Ovary (tissue), 9 donors: Measurements from ENCODE around the gene SEMA6B. TPM values are rescaled to one million over a fixed set of nuclear protein-coding genes. Genes with fewer than 3 reads are reported as not detected.
A peak's percentile ranks its signal among the peaks of the same experiment; 100 is the strongest.

ENCODE experiments used
- DNase-seq, 5 donors: peaks; one replicate each; pipeline ENCODE4 v3.0.0-alpha.2; 2019 to 2020
- H3K27ac ChIP-seq, 2 donors: fragments of 200-600 bp; one replicate each; pipeline versions ENCODE4 v1.5.1 to v1.8.0; 2019 to 2022
- H3K27me3 ChIP-seq: fragments of 200-600 bp; one replicate; pipeline ENCODE4 v1.8.0; 2022
- H3K36me3 ChIP-seq: fragments of 200-600 bp; sonication (generic); one replicate; pipeline ENCODE4 v1.5.1; 2019
- H3K4me1 ChIP-seq: one replicate; pipeline ENCODE4 v1.8.1; 2013; ENCODE audit warnings: mild to moderate bottlenecking, moderate library complexity; ENCODE audit not compliant: insufficient read depth
- H3K4me3 ChIP-seq: fragments of 200-600 bp; sonication (generic); one replicate; pipeline ENCODE4 v1.5.1; 2017
- H3K9me3 ChIP-seq, 2 donors: fragments of 200-600 bp in 1 of 2; sonication (generic) in 1 of 2; one replicate each; pipeline versions ENCODE4 v1.5.1 to v1.8.1; 2013 to 2019; ENCODE audit warnings: mild to moderate bottlenecking in 1 of 2, moderate library complexity in 1 of 2
- CTCF ChIP-seq, 3 donors: fragments of 450-650 bp in 2 of 3; fragments of 200-600 bp in 1 of 3; IDR thresholded peaks; one replicate each; pipeline versions ENCODE4 v1.5.1 to v1.8.0; 2016 to 2022; ENCODE audit warnings: antibody characterized with exemption in 3 of 3, mild to moderate bottlenecking in 1 of 3
- EP300 ChIP-seq: sonication (generic); formaldehyde crosslinking; IDR thresholded peaks from one replicate; pipeline ENCODE4 v1.6.1; 2017; ENCODE audit warnings: antibody characterized with exemption
- POLR2A ChIP-seq: fragments of 450-650 bp; IDR thresholded peaks from one replicate; pipeline ENCODE4 v1.6.1; 2017; ENCODE audit warnings: antibody characterized with exemption, mild to moderate bottlenecking, moderate library complexity
- WGBS, 3 donors: extraction: QIAGEN DNeasy Blood & Tissue Kit in 1 of 3; methylation state at CpG; one replicate each; pipeline versions ENCODE4 v1.1.5 to v1.1.7; 2013 to 2017; 5-methylcytosine and 5-hydroxymethylcytosine counted together
- intact Hi-C, 4 donors: fragments of 100-400 bp; cut with DNase I; formaldehyde crosslinking; loops; one replicate each; pipeline versions ENCODE4 v1.11.0 to v1.15.1; 2022 to 2023
- polyA plus RNA-seq, 2 donors: library from polyadenylated mRNA; stranded (reverse); fragments of 200-250 nt in 1 of 2; fragments of 350-450 nt in 1 of 2; fragmentation: Illumina TruSeq in 1 of 2; extraction: RNeasy Lipid Tissue Mini Kit (QIAGEN cat#74804) in 1 of 2; gene quantifications; one replicate each; pipeline ENCODE4 v1.2.3, GENCODE V29; 2013 to 2014
- total RNA-seq, 7 donors: library from RNA; depleted of rRNA in 2 of 7; stranded (reverse); fragments of >200 nt in 2 of 7; fragmentation: NEBNext Ultra II Directional in 3 of 7; extraction: Animal tissue kit (Norgen Biotek cat#: 25700) in 3 of 7; gene quantifications; one replicate each; pipeline versions ENCODE4 v1.1.0 to v1.2.4, GENCODE V29; 2016 to 2023
- donor health status: DM: no; HTN: no; CAD: no; lungs with moderate emphysema.
- donor health status: DM: no; HTN: no; CAD: no.
- donor health status: Bipolar disorder and iron deficiency.
- donor health status: DM: yes; HTN: yes; CAD: no.
- donor health status: DM: no; HTN: no; CAD: no.
- donor health status: DM: yes; HTN: yes; CAD: no.

Gene SEMA6B
- total and polyA plus RNA-seq, 9 donors = 0.77 to 9.7 (median 5.5) TPM

DNA sequence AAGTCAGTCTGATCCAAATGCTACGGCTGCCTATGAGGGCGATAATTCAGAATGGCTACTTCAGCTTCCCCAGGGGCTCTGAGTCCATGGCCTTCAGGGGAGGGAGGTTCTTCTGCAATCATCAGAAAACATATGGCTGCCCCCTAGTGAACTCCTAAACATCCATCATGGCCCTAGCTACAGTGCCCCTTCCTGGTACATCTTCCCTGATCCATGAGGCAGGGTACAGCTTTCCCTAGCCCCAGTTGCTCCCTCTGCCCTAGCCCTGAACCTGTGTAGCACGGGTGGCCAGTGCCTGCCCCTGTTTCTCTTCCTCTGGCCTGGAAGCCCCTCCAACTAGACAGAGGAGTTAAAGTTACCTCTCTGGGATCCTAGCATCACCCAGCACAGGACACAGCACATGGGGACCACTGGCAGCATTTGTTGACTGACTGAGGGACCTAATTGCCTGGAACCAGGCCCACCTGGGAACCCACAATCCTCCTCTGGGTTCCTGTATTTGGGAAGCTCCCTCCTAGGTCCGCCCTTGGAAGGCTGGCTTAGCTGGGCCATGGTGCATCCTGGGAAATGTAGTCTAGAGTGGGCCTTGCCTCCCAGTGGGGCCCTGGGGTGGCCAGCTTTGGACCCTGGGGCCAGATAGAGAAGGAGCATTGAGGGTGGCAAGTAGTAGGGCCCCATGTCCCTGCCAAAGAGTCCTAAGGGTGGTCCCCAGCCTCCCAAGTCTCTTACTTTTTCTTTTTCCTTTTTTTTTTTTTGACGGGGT, 17.7 kb upstream of the SEMA6B start:
- Histone ChIP-seq H3K4me1 (peaks cover 5% of the 10 kb centered on the region), H3K9me3 (no peaks in the 10 kb centered on the region), H3K4me3 (no peak overlapping the region), H3K36me3 (no peaks in the 10 kb centered on the region), H3K27ac (no peak overlapping the region), H3K27me3 (no peaks in the 10 kb centered on the region)
- 71 to 80% (median 79%) methylated on average over 4 to 5 of the region's 5 CpGs for WGBS, 3 donors
- no peak for DNase-seq
- intact Hi-C loops = loop anchor here in 2 of 4 donors (5.0 to 10.0 kb wide), 2 partner anchors 55 to 208 kb away; no protein-coding TSS in a partner anchor
- TF ChIP-seq EP300 = no peak
- no peak for TF ChIP-seq CTCF (IDR thresholded peaks at IDR 0.05)
- no peak for TF ChIP-seq POLR2A

GRCh38 chr19:4576016-4576933, 16.8 kb upstream of the SEMA6B start:
- 43 to 52% (median 50%) methylated on average over 17 of the region's 17 CpGs for WGBS, 3 donors
- Histone ChIP-seq H3K4me1 (peaks cover 5% of the 10 kb centered on the region), H3K4me3 (no peak overlapping the region), H3K9me3 (no peaks in the 10 kb centered on the region), H3K27me3 (no peaks in the 10 kb centered on the region), H3K36me3 (no peaks in the 10 kb centered on the region), H3K27ac (no peak overlapping the region)
- TF ChIP-seq EP300 = no peak
- TF ChIP-seq POLR2A = no peak
- peak in 2 of 3 donors; percentile 38 to 42 for TF ChIP-seq CTCF (IDR thresholded peaks at IDR 0.05)
- DNase-seq = peak; percentile 30 to 74 (median 57)
- intact Hi-C loops = loop anchor here in 2 of 4 donors (5.0 to 10.0 kb wide), 2 partner anchors 56 to 209 kb away; no protein-coding TSS in a partner anchor

DNA sequence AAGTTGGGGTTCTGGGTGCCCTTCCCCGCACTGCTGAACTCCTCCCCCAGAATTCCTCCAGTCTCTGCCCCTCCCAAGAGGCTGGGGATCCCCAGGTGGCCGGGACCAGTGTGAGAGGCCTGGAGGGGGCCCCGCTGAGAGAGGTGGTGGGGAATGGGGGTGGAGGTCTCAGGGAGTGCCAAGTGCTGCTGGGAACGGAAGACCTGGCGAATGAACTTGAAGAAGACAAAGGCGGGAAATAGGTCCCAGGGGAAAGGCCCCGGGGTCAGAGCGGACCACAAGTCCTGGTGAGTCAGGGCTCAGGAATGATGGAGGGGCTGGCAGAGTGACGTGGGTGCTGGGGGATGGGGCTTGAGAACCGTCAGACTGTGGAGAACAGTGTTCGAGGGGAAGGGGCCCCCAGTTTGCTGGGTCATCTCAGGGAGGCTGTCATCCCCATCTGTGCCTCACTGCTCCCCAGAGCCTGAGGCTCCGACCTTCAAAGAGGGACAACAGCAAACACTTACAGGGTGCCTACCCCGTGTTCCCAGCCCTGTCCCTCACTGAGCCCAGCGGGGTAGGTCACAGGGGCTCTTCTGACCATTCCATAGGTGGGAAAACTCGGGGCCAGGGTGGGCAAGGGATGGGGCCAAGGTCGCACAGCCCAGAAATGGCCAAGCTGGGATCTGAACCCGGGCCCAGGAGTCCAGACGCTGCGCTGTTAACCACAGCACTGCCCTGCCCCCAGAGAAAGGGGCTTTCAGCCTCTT, 16.0 kb upstream of the SEMA6B start:
- Histone ChIP-seq H3K9me3 (no peaks in the 10 kb centered on the region), H3K36me3 (no peaks in the 10 kb centered on the region), H3K27me3 (no peaks in the 10 kb centered on the region), H3K4me3 (no peak overlapping the region), H3K27ac (no peak overlapping the region), H3K4me1 (peaks cover 5% of the 10 kb centered on the region)
- whole genome bisulfite sequencing, 3 donors = 17 to 19% (median 18%) methylated on average over 19 of the region's 19 CpGs
- DNase-seq = peak; percentile 55 to 84 (median 63)
- intact Hi-C loops = loop anchor here in 2 of 4 donors (5.0 to 10.0 kb wide), 2 partner anchors 57 to 209 kb away; no protein-coding TSS in a partner anchor
- peak; percentile 28 for TF ChIP-seq EP300
- TF ChIP-seq CTCF (IDR thresholded peaks at IDR 0.05) = no peak

- H3K9me3 ChIP-seq = no peaks in the 10 kb centered on the region
- TF ChIP-seq POLR2A = no peak
- TF ChIP-seq EP300 = no peak
- no peak for TF ChIP-seq CTCF (IDR thresholded peaks at IDR 0.05)
- no peaks in the 10 kb centered on the region for H3K27me3 ChIP-seq
- H3K4me1 ChIP-seq = peaks cover 5% of the 10 kb centered on the region
- H3K36me3 ChIP-seq = no peaks in the 10 kb centered on the region
- 75 to 80% (median 77%) methylated on average over 6 of the region's 6 CpGs for WGBS, 3 donors
- no peak overlapping the region for H3K4me3 ChIP-seq
- no peak for DNase-seq
- H3K27ac ChIP-seq = no peak overlapping the region
- intact Hi-C loops = loop anchor here in 1 of 4 donors (10.0 kb wide), 1 partner anchor 211 kb away; no protein-coding TSS in a partner anchor
These were observed 14.2 kb upstream of the SEMA6B start for GRCh38 chr19:4573682-4574081.
